Right atrium auricular region (tissue), 2 donors: ENCODE data around the gene HSBP1L1. TPM values are rescaled to one million over a fixed set of nuclear protein-coding genes. Genes with fewer than 3 reads are reported as not detected.

Experiments used
- DNase-seq: peaks from one replicate; pipeline ENCODE4 v3.0.0-alpha.2; 2019; ENCODE audit warnings: low spot score
- H3K27ac ChIP-seq, 2 donors: fragments of 200-600 bp; sonication (generic); 1 replicate in 1 of 2; 2 replicates in 1 of 2; pipeline ENCODE4 v1.5.1; 2016 to 2019
- H3K27me3 ChIP-seq, 2 donors: fragments of 200-600 bp; sonication (generic); one replicate each; pipeline versions ENCODE4 v1.5.1 to v1.6.0; 2017 to 2019
- H3K36me3 ChIP-seq: fragments of 200-600 bp; sonication (generic); one replicate; pipeline ENCODE4 v1.5.1; 2016
- H3K4me1 ChIP-seq, 2 donors: fragments of 200-600 bp; sonication (generic); one replicate each; pipeline versions ENCODE4 v1.5.1 to v1.6.0; 2017 to 2019
- H3K4me3 ChIP-seq, 2 donors: fragments of 200-600 bp; sonication (generic); 1 replicate in 1 of 2; 2 replicates in 1 of 2; pipeline ENCODE4 v1.5.1; 2017 to 2019; ENCODE audit warnings: mild to moderate bottlenecking in 1 of 2, moderate library complexity in 1 of 2
- H3K9me3 ChIP-seq, 2 donors: fragments of 200-600 bp; sonication (generic); one replicate each; pipeline ENCODE4 v1.5.1; 2019
- CTCF ChIP-seq, 2 donors: fragments of 200-600 bp; sonication (generic); IDR thresholded peaks; one replicate each; pipeline ENCODE4 v1.5.1; 2019; ENCODE audit warnings: antibody characterized with exemption in 2 of 2
- total RNA-seq, 2 donors: library from RNA; depleted of rRNA; stranded (reverse); fragments of >200 nt; gene quantifications; one replicate each; pipeline ENCODE4 v1.1.0, GENCODE V29; 2016

HSBP1L1 gene
- total RNA-seq, 2 donors from 2014 or later, result 8.6 to 13.0 TPM

- Histone ChIP-seq H3K9me3 (no peaks in the 10 kb centered on the region), H3K4me1 (no peaks in the 10 kb centered on the region), H3K27ac (no peak overlapping the region), H3K4me3 (no peak overlapping the region), H3K27me3 (no peaks in the 10 kb centered on the region), H3K36me3 (peaks cover 33% of the 10 kb centered on the region)
- no peak for DNase-seq
- TF ChIP-seq CTCF (IDR thresholded peaks at IDR 0.05), result no peak
These were observed 7.5 kb downstream of the HSBP1L1 start for GRCh38 chr18:79971986-79972385.

- peaks cover 33% of the 10 kb centered on the region for H3K36me3 ChIP-seq
- H3K27ac ChIP-seq, result no peak overlapping the region
- no peak for TF ChIP-seq CTCF (IDR thresholded peaks at IDR 0.05)
- H3K4me3 ChIP-seq, result no peak overlapping the region
- no peaks in the 10 kb centered on the region for H3K27me3 ChIP-seq
- no peaks in the 10 kb centered on the region for H3K9me3 ChIP-seq
- H3K4me1 ChIP-seq, result no peaks in the 10 kb centered on the region
- no peak for DNase-seq
These were observed 8.3 kb downstream of the HSBP1L1 start for GRCh38 chr18:79972720-79973119.

- DNase-seq, result no peak
- no peak for TF ChIP-seq CTCF (IDR thresholded peaks at IDR 0.05)
- Histone ChIP-seq H3K9me3 (no peaks in the 10 kb centered on the region), H3K4me1 (no peaks in the 10 kb centered on the region), H3K27me3 (no peaks in the 10 kb centered on the region), H3K36me3 (peaks cover 33% of the 10 kb centered on the region), H3K4me3 (no peak overlapping the region), H3K27ac (no peak overlapping the region)
These were observed 9.1 kb downstream of the HSBP1L1 start for GRCh38 chr18:79973517-79973916.

- Histone ChIP-seq H3K36me3 (peaks cover 33% of the 10 kb centered on the region), H3K4me3 (no peak overlapping the region), H3K27ac (no peak overlapping the region), H3K4me1 (no peaks in the 10 kb centered on the region), H3K9me3 (no peaks in the 10 kb centered on the region), H3K27me3 (no peaks in the 10 kb centered on the region)
- TF ChIP-seq CTCF (IDR thresholded peaks at IDR 0.05), result no peak
- no peak for DNase-seq
These were observed 9.7 kb downstream of the HSBP1L1 start for GRCh38 chr18:79974025-79974654.

- H3K27ac ChIP-seq, result no peak overlapping the region
- peaks cover 33% of the 10 kb centered on the region for H3K36me3 ChIP-seq
- no peaks in the 10 kb centered on the region for H3K9me3 ChIP-seq
- DNase-seq, result no peak
- H3K27me3 ChIP-seq, result no peaks in the 10 kb centered on the region
- no peaks in the 10 kb centered on the region for H3K4me1 ChIP-seq
- no peak overlapping the region for H3K4me3 ChIP-seq
- TF ChIP-seq CTCF (IDR thresholded peaks at IDR 0.05), result no peak
These were observed 10.6 kb downstream of the HSBP1L1 start for GRCh38 chr18:79975043-79975442.
